ENCODE data around the gene SPECC1.

DNA sequence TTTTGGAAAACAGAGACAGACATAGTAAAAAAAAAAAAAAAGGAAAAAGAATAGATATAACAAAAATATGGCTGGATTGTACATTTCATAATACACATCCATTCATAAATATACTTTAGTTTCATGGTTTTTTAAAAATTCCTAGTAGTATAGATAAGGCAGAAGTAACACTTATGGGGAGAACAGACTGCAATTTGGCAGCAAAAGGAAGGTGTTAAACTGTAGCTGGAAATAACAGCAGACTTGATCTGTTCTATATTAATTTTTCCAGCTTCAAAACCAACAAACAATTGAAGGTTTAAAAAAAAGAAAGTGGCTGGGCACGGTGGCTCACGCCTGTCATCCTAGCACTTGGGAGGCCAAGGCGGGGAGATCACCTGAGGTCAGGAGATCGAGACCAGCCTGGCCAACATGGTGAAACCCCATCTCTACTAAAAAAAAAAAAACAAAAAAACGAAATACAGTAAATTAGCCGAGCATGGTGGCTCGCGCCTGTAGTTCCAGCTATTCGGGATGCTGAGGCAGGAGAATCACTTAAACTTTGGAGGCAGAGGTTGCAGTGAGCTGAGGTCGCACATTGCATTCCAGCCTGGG is 191.8 kb downstream of the SPECC1 start:
- TF ChIP-seq, protein P1, sequence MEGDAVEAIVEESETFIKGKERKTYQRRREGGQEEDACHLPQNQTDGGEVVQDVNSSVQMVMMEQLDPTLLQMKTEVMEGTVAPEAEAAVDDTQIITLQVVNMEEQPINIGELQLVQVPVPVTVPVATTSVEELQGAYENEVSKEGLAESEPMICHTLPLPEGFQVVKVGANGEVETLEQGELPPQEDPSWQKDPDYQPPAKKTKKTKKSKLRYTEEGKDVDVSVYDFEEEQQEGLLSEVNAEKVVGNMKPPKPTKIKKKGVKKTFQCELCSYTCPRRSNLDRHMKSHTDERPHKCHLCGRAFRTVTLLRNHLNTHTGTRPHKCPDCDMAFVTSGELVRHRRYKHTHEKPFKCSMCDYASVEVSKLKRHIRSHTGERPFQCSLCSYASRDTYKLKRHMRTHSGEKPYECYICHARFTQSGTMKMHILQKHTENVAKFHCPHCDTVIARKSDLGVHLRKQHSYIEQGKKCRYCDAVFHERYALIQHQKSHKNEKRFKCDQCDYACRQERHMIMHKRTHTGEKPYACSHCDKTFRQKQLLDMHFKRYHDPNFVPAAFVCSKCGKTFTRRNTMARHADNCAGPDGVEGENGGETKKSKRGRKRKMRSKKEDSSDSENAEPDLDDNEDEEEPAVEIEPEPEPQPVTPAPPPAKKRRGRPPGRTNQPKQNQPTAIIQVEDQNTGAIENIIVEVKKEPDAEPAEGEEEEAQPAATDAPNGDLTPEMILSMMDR (IDR thresholded peaks at IDR 0.05), result no peak
- TF ChIP-seq POLR2A (IDR thresholded peaks at IDR 0.05), result no peak

All from lower leg skin (tissue), 3 donors.